OCI-LY1 (cell line): Measurements from ENCODE around the gene RPS21.

Experiments used
- CTCF ChIP-seq: fragments of 200-600 bp; sonication (generic), shearing (Covaris generic); IDR thresholded peaks from 2 replicates; pipeline ENCODE4 v1.5.1; 2017; ENCODE audit warnings: mild to moderate bottlenecking, antibody characterized with exemption, low read length, moderate library complexity, mixed read lengths
- EZH2 ChIP-seq: fragments of 200-600 bp; sonication (generic), shearing (Covaris generic); IDR thresholded peaks from 2 replicates; pipeline ENCODE4 v1.8.0; 2017; ENCODE audit warnings: borderline replicate concordance, mixed run types, mild to moderate bottlenecking, antibody characterized with exemption, low read length, moderate library complexity, mixed read lengths

GRCh38 chr20:62360854-62361798 is 25.8 kb upstream of the RPS21 start:
- TF ChIP-seq CTCF = no peak
- no peak for TF ChIP-seq EZH2
